ENCODE results near the gene UNC13C.

The UNC13C gene

DNA sequence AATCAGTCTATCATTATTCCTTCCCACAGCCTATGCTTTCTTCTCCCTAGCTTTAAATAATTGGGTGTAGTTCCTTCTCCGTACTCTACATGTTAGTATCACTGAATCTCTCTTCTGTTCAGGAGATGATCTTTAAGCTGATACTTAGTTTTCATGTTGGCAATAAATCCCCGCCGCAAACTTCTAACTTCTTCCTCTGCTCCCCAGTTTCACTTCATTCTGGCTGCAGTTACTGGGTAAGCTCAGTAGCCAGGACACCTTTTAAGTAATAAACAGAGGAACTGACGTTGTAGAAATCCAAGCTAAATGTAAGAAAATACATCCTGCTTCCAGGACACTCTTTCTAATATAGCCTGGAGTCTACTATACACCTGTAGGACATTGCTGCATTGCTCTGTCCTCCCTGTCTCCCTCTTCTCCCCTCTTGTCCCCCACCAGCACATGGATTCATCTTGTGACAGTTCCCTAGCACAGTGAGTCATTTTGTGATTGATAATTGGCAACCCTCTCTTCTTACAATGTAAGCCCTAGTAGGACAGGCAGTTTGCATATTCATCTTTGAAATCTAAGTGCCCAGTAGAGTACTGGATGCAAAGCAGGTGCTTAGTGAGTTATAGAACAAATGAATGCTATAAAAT lies 598.2 kb downstream of the UNC13C start:
- no peak for DNase-seq

DNA sequence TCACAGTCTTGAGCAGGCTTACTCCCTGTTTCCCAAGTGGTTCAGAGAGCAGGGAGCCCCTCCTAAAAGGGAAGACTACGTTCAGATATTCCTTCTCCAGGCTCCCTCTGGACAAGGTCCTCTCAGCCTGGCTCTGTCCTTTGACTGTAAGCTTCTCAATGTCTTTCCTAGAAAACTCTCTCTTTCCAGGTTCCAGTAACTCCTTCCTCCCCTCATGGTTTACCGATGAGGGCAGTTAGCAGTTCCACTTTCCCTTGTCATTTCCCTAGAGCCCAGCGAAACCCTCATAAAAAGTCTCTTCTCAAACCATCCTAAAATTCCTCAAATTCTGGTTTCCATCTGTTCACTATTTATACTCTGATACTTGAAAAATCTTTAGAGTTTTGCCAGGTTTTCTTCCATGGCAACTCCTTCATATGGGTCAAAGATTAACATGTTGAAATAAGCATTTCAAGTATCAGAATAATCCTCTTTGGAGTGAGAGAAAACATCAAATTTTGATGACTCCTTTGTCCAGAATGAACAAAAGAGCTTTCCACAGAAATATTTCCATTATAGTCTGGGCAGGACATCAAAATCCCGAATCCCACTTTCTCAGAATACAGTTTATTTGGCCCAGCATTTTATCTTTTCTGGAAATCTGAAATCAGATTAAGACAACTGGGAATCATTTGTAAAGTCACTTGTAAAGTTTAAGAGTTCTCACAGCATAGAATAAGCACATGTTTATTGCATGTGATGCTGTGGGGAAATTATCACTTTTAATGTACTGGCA lies 599.4 kb downstream of the UNC13C start:
- no peak for DNase-seq

- no peak for DNase-seq
These were observed 601.6 kb downstream of the UNC13C start for GRCh38 chr15:54579855-54580254.

DNA sequence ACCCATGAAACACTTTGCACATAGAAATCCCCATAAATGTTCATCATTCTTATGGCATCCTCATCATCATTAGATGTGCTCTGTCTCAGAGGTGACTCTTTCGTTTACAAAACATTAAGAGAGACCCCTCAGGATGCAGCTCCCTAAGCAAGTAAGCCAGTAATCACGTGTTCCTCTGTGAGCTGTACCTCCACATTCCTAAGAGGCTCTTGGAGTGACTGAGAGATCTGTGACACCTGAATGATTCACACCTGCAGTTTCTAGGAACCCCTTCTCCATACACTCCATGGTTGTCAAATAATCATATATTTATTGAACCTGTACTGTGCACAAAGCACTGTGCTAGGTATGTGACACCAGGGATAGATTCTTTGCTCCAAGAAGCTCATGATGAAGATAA lies 602.4 kb downstream of the UNC13C start:
- DNase-seq = no peak

DNA sequence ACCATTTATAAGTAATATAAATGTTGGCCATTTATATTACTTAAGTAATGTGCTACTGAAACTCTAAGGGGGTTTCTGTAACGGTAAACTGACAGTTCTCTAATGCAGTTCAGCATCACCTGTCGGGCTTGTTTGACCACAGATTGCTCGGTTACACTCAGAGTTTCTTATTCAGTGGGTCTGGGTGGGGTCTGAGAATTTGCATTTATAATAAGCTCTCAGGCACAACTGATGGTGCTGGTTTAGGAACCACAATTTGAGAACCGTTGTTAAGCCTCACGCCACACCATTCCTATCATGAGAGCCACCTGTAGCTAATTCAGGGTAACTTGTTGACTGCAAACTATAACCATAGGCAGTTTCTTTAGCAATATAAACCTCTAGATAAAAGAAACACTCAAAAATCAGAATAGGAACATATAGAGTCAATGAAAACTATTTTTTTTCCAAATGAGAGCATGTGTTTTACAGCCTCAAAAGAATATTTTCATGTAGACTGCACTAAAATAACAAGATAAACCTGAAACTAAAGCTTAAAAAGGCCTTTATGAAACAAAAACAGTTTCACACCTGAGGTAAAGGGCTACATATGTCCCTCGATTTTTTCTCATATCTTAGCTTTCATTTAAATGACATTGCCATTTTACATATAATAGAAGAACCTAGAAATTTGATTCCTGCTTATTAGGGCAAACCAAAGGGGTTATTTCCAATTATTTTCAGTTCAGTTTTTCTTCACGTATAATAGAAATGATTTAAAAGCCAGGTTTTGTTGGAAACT lies 604.8 kb downstream of the UNC13C start:
- no peak for DNase-seq

- DNase-seq = no peak
These were observed 606.8 kb downstream of the UNC13C start for GRCh38 chr15:54585063-54585462.

DNA sequence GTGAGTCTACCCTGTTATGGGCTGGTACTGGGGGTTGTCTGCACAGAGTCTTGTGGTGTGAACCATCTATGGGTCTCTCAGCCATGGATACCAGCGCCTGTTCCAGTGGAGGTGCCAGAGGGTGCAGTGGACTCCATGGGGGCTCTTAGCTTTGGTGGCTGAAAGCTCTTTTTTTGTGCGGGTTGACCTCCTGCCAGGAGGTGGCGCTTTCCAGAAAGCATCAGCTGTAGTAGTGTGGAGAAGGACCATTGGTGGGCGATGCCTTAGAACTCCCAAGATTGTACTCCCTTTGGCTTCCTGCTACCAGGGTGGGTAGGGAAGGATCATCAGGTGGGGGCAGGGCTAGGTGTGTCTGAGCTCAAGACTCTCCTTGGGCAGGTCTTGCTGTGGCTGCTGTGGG lies 615.9 kb downstream of the UNC13C start:
- no peak for DNase-seq

DNA sequence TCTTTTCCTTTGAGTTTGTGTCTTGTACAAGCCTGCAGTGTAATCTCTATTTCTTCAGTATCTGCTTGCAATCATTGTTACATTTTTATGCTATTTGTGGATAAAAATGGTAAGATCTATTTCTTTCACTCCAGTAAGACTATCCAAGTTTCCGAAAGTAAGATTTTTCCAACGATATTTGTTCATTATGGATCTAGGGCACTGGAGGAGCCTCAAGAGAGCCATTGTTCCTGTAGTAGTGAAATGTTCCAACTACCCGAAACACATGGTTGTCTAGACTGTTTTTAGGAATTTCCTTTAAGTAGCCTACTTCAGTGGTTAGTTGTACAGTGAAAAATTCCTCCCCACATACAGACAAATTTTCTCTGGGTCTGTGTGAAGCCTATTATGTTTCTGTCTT lies 621.1 kb downstream of the UNC13C start:
- no peak for DNase-seq

DNA sequence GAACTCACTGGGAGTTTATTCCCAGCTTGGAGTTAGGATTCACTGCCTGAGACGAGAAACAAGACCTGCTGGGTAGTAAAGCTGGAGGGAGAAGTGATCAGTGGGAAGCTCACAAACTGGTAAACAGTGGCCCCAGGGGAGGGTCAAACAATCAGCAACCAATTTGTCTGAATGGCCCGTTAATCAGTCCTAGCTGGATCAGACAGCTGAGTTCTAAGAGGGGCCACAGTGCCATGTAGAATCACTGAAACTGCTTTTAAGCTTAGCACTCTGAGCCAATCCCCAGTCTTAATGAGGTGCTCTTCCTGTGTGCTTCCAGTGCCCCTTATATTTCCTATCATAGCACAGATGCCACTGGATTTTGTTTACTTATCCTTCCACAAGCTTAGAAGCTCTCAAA lies 626.8 kb downstream of the UNC13C start:
- no peak for DNase-seq

DNA sequence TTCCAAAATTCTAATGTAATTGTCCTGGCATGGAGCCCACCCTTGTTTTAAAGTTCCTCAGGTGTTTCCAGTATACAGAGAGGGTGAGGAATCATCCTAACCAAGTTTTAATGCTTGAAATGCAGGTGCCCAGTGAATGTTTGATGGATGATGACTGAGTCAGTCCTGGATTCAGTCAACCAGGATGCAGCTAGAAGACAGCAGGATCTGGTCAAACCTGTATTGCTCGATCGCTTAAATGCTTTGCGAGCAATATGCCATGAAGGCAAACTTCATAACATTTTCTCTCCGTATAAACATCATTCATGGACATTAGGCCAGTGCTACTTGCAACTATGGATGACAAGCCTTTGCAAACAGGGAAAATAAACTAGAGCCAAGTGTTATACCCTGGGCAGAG lies 627.3 kb downstream of the UNC13C start:
- no peak for DNase-seq

DNA sequence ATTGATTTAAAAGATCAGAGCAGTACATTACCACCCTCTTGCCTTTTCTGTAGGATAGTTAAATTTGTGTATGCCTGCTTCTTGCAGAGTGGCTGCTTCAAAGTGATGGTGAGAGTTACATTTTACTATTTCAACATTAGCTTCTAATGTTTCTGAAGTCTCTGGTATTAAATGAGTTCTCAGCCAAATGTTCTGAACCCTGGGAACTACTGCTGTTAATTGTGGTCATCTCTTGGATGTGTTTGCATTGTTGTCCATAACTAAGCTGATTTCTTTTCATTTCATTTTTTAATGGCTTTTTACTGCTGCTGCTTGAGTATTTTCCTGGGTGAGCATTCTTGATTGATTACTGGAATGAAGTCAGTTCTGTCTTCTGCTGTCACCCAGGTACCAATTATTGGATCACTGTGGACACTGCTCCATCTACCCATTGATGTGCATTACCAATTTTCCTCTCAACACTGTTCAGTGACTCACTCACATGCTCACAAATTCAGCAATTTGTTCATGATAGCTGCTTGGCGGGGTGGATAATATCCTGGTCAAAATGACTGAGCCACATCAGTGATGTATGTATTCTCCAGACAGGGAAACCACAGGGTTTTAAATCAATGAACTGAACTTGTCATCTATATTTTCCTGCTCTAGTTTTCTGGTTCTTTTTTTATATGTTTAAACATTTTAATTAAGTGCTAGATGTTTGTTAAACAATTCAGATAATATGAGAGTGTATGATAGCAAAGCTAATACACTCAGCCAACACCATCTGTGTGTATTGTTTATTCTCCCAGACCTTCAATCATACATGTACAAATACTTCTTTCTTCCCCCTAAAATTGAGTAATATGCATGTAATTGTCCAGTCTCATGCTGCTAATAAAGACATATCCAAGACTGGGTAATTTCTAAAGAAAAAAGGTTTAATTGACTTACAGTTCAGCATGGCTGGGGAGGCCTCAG lies 630.9 kb downstream of the UNC13C start:
- no peak for DNase-seq

GRCh38 chr15:54618120-54618519 lies 639.9 kb downstream of the UNC13C start:
- no peak for DNase-seq

GRCh38 chr15:54619180-54619579 lies 640.9 kb downstream of the UNC13C start:
- DNase-seq = no peak

- no peak for DNase-seq
These were observed 642.7 kb downstream of the UNC13C start for GRCh38 chr15:54620916-54621315.

DNA sequence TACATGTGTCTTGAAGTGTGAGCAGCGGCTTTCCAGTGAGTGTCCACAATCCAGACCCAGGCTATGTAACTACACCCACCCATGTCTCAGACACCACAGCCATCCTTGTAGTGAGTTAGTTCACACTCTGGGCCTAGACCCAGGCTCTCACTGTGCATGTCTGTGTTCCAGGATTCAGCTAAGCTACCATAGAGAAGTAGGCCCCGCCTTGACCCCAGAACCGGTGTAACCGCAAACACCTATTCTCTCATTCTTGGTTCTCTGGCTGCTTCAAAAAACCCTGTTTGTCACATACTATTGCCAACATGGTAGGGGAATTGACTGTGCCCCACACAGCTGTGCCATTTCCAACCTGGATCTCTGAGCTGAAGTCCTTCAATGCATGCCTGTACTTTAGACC lies 657.9 kb downstream of the UNC13C start:
- DNase-seq = no peak

GRCh38 chr15:54638666-54639065 lies 660.4 kb downstream of the UNC13C start:
- no peak for DNase-seq

DNA sequence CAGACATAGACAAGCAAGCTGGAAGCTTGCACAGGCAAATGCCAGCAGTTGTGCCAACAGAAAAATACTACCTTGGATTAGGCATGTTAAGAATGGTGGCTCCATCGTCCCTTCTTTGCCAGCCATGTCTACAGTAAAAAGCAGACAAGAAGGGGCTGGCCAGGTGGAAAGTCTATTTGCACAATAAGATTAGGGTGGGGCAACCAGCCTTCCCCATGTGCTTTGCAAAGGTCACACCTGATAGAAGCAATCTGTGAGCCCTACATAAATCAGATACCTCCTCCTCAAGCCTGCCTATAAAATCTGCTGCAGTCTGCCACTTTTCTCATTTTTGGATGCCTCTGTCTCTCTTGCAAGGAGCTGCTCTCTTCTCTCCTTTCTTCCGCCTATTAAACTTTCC lies 662.6 kb downstream of the UNC13C start:
- no peak for DNase-seq

- no peak for DNase-seq
These were observed 666.6 kb downstream of the UNC13C start for GRCh38 chr15:54644796-54645195.

DNA sequence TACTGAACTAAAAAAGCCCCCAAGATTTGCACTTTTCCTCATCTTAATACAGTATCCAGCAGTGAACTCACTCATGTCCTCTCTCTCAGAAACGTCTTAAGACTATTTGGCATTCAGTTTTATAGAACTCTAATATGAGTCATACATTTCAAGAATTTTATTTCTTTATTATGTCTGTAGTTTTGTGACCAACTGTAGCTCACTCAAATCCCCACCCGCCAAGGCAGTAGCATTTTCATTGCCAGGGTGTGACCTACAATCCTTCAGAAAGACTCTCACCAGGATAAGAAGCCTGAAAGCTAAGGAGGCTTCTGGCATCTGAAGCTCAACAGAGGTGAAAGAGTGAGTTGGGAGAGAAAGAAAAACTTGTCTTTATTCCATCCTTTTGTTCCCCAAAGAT lies 681.4 kb downstream of the UNC13C start:
- no peak for DNase-seq

DNA sequence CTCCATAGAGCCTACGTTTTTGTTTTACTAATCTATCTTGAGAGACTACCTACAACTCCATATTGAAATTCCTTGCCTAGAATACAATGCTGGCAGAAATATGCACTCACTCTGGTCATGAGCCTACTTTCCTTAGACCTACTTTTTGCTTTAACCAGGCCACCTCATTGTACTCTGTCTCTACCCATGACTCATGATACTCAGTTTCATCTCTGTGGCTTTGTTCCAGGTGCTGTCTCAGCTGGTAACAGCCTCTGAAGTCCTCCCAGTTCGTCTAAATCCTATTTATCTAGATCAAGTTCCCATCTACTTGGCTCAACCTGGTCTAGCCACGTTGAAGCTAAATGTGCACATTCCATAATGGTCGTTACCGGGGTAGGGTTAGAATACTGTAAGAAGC lies 682.1 kb downstream of the UNC13C start:
- DNase-seq = no peak

DNA sequence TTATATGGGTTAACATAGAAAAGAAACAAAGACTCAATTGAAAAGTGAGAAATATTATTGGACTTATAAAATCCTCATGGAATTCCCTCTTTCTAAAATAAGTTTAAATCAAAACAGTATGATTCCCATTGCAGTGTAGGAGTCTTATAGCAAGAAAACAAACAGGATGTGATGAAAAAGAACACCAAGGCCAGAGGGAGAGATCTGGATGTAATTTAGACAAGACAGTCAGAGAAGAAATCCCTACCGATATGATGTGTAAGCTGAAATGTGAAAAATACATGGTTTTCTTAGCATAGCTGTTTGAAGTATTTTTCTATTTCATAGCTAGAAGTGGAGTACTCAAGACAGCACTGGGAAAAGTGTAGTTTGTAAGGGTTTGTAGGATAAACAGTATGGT lies 697.0 kb downstream of the UNC13C start:
- DNase-seq = no peak

DNA sequence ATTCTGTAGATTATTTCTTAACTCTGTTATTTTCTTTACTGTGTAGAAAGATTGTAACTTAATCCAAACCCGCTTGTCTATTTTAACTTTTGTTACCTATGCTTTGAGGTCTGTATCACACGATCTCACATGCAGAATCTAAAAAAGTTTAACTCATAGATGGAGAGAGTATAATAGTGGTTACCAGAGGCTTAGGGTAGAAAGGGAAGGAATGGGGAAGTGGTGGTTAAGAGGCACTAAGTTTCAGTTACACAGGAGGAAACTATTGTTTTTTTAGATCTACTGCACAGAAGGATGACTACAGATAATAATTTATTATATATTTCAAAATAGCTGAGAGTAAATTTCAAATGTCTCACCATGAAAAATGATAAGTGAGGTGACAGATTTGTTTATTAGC lies 703.3 kb downstream of the UNC13C start:
- DNase-seq = no peak
